DND-41 (cell line): ENCODE results near the gene TCF12.
A peak's percentile ranks its signal among the peaks of the same experiment; 100 is the strongest.

Source experiments
- ATAC-seq: fragments of 200-7000 bp; cut with Tn5 transposase; 3 replicates; pipeline ENCODE4 v1.9.1; 2021; ENCODE audit warnings: low read depth; ENCODE audit not compliant: insufficient read depth
- DNase-seq: peaks from one replicate; pipeline ENCODE4 v3.0.0-alpha.2; 2020
- H2AFZ ChIP-seq: 2 replicates; pipeline ENCODE4 v1.6.0; 2012; ENCODE audit warnings: low read depth, low read length
- H3K27ac ChIP-seq: 2 replicates; pipeline ENCODE4 v1.5.1; 2012; ENCODE audit warnings: low read length, inconsistent platforms
- H3K27me3 ChIP-seq: fragments of 200-600 bp; sonication (generic); 2 replicates; pipeline ENCODE4 v1.6.0; 2012; ENCODE audit warnings: low read length, mild to moderate bottlenecking, inconsistent platforms; ENCODE audit not compliant: insufficient read depth, poor library complexity
- H3K36me3 ChIP-seq: 2 replicates; pipeline ENCODE4 v1.5.1; 2012; ENCODE audit warnings: low read length, inconsistent platforms; ENCODE audit not compliant: insufficient read depth
- H3K4me1 ChIP-seq: 2 replicates; pipeline ENCODE4 v1.5.1; 2012; ENCODE audit warnings: mild to moderate bottlenecking, low read length; ENCODE audit not compliant: insufficient read depth
- H3K4me2 ChIP-seq: 2 replicates; pipeline ENCODE4 v1.6.0; 2012; ENCODE audit warnings: mild to moderate bottlenecking, moderate library complexity, low read length, inconsistent platforms; ENCODE audit not compliant: insufficient read depth
- H3K4me3 ChIP-seq, 2 experiments: fragments of 200-600 bp in 1 of 2; shearing (Covaris generic) in 1 of 2; 2 replicates each; pipeline ENCODE4 v1.5.1; 2012 to 2016; ENCODE audit warnings: inconsistent platforms in 2 of 2, low read length in 2 of 2, mild to moderate bottlenecking in 2 of 2, low read depth in 1 of 2, moderate library complexity in 1 of 2
- H3K79me2 ChIP-seq: 2 replicates; pipeline ENCODE4 v1.6.0; 2012; ENCODE audit warnings: low read length, inconsistent platforms; ENCODE audit not compliant: insufficient read depth
- H3K9ac ChIP-seq: 2 replicates; pipeline ENCODE4 v1.6.0; 2012; ENCODE audit warnings: low read depth, mild to moderate bottlenecking, inconsistent platforms, low read length, moderate library complexity
- H3K9me3 ChIP-seq: 2 replicates; pipeline ENCODE4 v1.5.1; 2012; ENCODE audit warnings: low read length, moderate library complexity, mild to moderate bottlenecking, inconsistent platforms; ENCODE audit not compliant: insufficient read depth, severe bottlenecking
- H4K20me1 ChIP-seq: 2 replicates; pipeline ENCODE4 v1.6.0; 2012; ENCODE audit warnings: low read length; ENCODE audit not compliant: insufficient read depth
- CTCF ChIP-seq: IDR thresholded peaks from 2 replicates; pipeline ENCODE4 v1.5.1; 2012; ENCODE audit warnings: borderline replicate concordance, low read length, moderate library complexity, mild to moderate bottlenecking; ENCODE audit not compliant: poor library complexity, severe bottlenecking; ENCODE audit errors: extremely low read depth
- EZH2 ChIP-seq: IDR thresholded peaks from 3 replicates; pipeline ENCODE4 v1.6.1; 2012; ENCODE audit warnings: borderline replicate concordance, low read depth, mild to moderate bottlenecking, moderate library complexity, low read length, inconsistent platforms; ENCODE audit not compliant: severe bottlenecking

Gene TCF12

GRCh38 chr15:57321485-57321884 lies 403.0 kb downstream of the TCF12 start:
- ATAC-seq (no peak), DNase-seq (no peak)
- no peak overlapping the region for H3K9ac ChIP-seq
- peaks cover 33% of the 10 kb centered on the region for H3K4me1 ChIP-seq
- no peak overlapping the region for H2AFZ ChIP-seq
- no peak overlapping the region for H3K4me2 ChIP-seq
- H3K36me3 ChIP-seq = no peaks in the 10 kb centered on the region
- H3K79me2 ChIP-seq = no peaks in the 10 kb centered on the region
- H3K9me3 ChIP-seq = no peaks in the 10 kb centered on the region
- H4K20me1 ChIP-seq = no peaks in the 10 kb centered on the region
- no peak overlapping the region for H3K4me3 ChIP-seq
- no peaks in the 10 kb centered on the region for H3K27me3 ChIP-seq
- H3K27ac ChIP-seq = no peak overlapping the region
- TF ChIP-seq EZH2 (no peak), CTCF (no peak)

GRCh38 chr15:57321973-57322601 lies 403.6 kb downstream of the TCF12 start:
- H3K4me1 ChIP-seq = peaks cover 33% of the 10 kb centered on the region
- H3K9me3 ChIP-seq = no peaks in the 10 kb centered on the region
- no peaks in the 10 kb centered on the region for H3K79me2 ChIP-seq
- no peaks in the 10 kb centered on the region for H3K27me3 ChIP-seq
- H4K20me1 ChIP-seq = no peaks in the 10 kb centered on the region
- H3K36me3 ChIP-seq = no peaks in the 10 kb centered on the region
- H3K9ac ChIP-seq = no peak overlapping the region
- DNase-seq = peak; percentile 48
- H3K27ac ChIP-seq = peak overlapping the region; percentile 74; the same call in 1 of the 2 replicates
- ATAC-seq = peak; percentile 27; the same call in 1 of the 3 replicates
- TF ChIP-seq CTCF (no peak), EZH2 (no peak)
- H3K4me3 ChIP-seq = peak overlapping the region in 1 of 2 experiments; percentile 55; a peak in 1 of 4 replicates
- 0 out of 2 replicates have a peak overlapping the region, but pooled peaks have one; percentile 85 for H2AFZ ChIP-seq
- peak overlapping the region; percentile 75 for H3K4me2 ChIP-seq

- Histone ChIP-seq H2AFZ (peak overlapping the region; percentile 85), H3K9me3 (no peaks in the 10 kb centered on the region), H3K27me3 (no peaks in the 10 kb centered on the region), H3K27ac (peak overlapping the region; percentile 74), H3K79me2 (no peaks in the 10 kb centered on the region), H3K4me3 (peak overlapping the region in 1 of 2 experiments; percentile 55; a peak in 2 of 4 replicates), H3K36me3 (no peaks in the 10 kb centered on the region), H3K4me2 (peak overlapping the region; percentile 75), H3K4me1 (peaks cover 33% of the 10 kb centered on the region), H4K20me1 (no peaks in the 10 kb centered on the region), H3K9ac (peak overlapping the region; percentile 50)
- TF ChIP-seq CTCF = no peak
- no peak for TF ChIP-seq EZH2
- DNase-seq (no peak), ATAC-seq (no peak)
These were observed 404.3 kb downstream of the TCF12 start for GRCh38 chr15:57322602-57323250.
